Amygdala (tissue), 56 donors: ENCODE results near the gene TYW3.

ENCODE experiments used
- DNase-seq, 56 donors: peaks; one replicate each; lab custom pipeline; 2025; lab: John Stamatoyannopoulos, UW

Gene TYW3

GRCh38 chr1:74779750-74780149 lies 46.8 kb downstream of the TYW3 start:
- DNase-seq: no peak

- DNase-seq: no peak
Observed at GRCh38 chr1:74780594-74780993, 47.6 kb downstream of the TYW3 start.

- no peak for DNase-seq
Observed at GRCh38 chr1:74785944-74786343, 53.0 kb downstream of the TYW3 start.

- DNase-seq: no peak
Observed at GRCh38 chr1:74790453-74790852, 57.5 kb downstream of the TYW3 start.

GRCh38 chr1:74791491-74791890 lies 58.5 kb downstream of the TYW3 start:
- no peak for DNase-seq

- no peak for DNase-seq
Observed at GRCh38 chr1:74799119-74799657, 66.2 kb downstream of the TYW3 start.

- DNase-seq: no peak
Observed at GRCh38 chr1:74811436-74812179, 78.7 kb downstream of the TYW3 start.

- no peak for DNase-seq
Observed at GRCh38 chr1:74812180-74812541, 79.2 kb downstream of the TYW3 start.
